HepG2 (cell line): ENCODE data around the gene EGR4. TPM values are rescaled to one million over a fixed set of nuclear protein-coding genes. Genes with fewer than 3 reads are reported as not detected.
"Not testable (repeated sequence)": the region's sequence is repeated elsewhere in the genome, so short reads cannot be mapped to it uniquely, and the experiment has no call there.

Experiments used
- HNRNPL ChIP-seq: fragments of 200-400 bp; formaldehyde crosslinking; IDR thresholded peaks from 2 replicates; pipeline ENCODE4 v1.6.1; 2017; ENCODE audit warnings: mild to moderate bottlenecking, low read depth, low read length
- HOXA3 ChIP-seq: sonication (generic); formaldehyde crosslinking; IDR thresholded peaks from 2 replicates; pipeline ENCODE4 v1.5.0; 2020; ENCODE audit warnings: missing genetic modification reagents
- NR2F2 ChIP-seq: IDR thresholded peaks from 2 replicates; pipeline ENCODE4 v1.6.1; 2012; ENCODE audit warnings: low read depth, inconsistent platforms, borderline replicate concordance
- NR2F6 ChIP-seq, 2 experiments: IDR thresholded peaks; 2 replicates each; pipeline ENCODE4 v1.6.1; 2016; ENCODE audit warnings: antibody characterized with exemption in 1 of 2, mild to moderate bottlenecking in 1 of 2
- PITX1 ChIP-seq: sonication (generic); formaldehyde crosslinking; IDR thresholded peaks from 2 replicates; pipeline ENCODE4 v1.5.1; 2020; ENCODE audit warnings: mild to moderate bottlenecking, missing genetic modification reagents
- SALL1 ChIP-seq: sonication (generic); formaldehyde crosslinking; IDR thresholded peaks from 2 replicates; pipeline ENCODE4 v1.8.0; 2022; ENCODE audit warnings: mild to moderate bottlenecking, missing genetic modification reagents
- SOX13 ChIP-seq, 3 experiments: fragments of 450-650 bp in 1 of 3; sonication (generic) in 1 of 3; formaldehyde crosslinking in 1 of 3; IDR thresholded peaks in 2 of 3; conservative IDR thresholded peaks in 1 of 3; 2 replicates each; pipeline versions ENCODE4 v1.5.0 to v1.6.1; 2016 to 2020; ENCODE audit warnings: antibody characterized with exemption in 1 of 3, mild to moderate bottlenecking in 1 of 3, missing compliant biosample characterization in 1 of 3, missing genetic modification reagents in 1 of 3, moderate library complexity in 1 of 3
- TP53 ChIP-seq: sonication (generic); formaldehyde crosslinking; conservative IDR thresholded peaks from 2 replicates; pipeline ENCODE4 v1.4.0; 2020; ENCODE audit warnings: missing genetic modification reagents
- ZBTB7B ChIP-seq: sonication (generic); formaldehyde crosslinking; IDR thresholded peaks from 2 replicates; pipeline ENCODE4 v1.4.0; 2020; ENCODE audit warnings: missing genetic modification reagents
- ZNF709 ChIP-seq: sonication (generic); formaldehyde crosslinking; IDR thresholded peaks from 2 replicates; pipeline ENCODE4 v1.5.0; 2020; ENCODE audit warnings: mild to moderate bottlenecking, missing genetic modification reagents
- ZSCAN31 ChIP-seq: sonication (generic); formaldehyde crosslinking; IDR thresholded peaks from 2 replicates; pipeline ENCODE4 v1.5.0; 2020; ENCODE audit warnings: low read depth, mild to moderate bottlenecking, missing genetic modification reagents
- polyA plus RNA-seq, 8 experiments: library from polyadenylated mRNA; depleted of rRNA in 3 of 8; stranded (reverse) in 7 of 8; unstranded in 1 of 8; fragments of >200 nt; fragmentation: Illumina TruSeq in 4 of 8; extraction: Trizol in 4 of 8; gene quantifications; 2 replicates each; pipeline versions ENCODE4 v1.2.1 to v1.2.3, GENCODE V29; 2011 to 2016; ENCODE audit warnings: low read depth in 4 of 8, missing spikeins in 1 of 8, mixed read lengths in 1 of 8; ENCODE audit not compliant: insufficient read depth in 1 of 8
- total RNA-seq, 5 experiments: library from RNA; depleted of rRNA; stranded (reverse); fragments of >200 nt; fragmentation: Illumina TruSeq; extraction: Trizol; gene quantifications; 2 replicates each; pipeline ENCODE4 v1.2.3, GENCODE V29; 2016; ENCODE audit warnings: low read depth in 1 of 5
- TF ChIP-seq, protein P1 (sequence below): sonication (generic); formaldehyde crosslinking; IDR thresholded peaks from 2 replicates; pipeline ENCODE4 v1.5.1; 2020; ENCODE audit warnings: mild to moderate bottlenecking, missing genetic modification reagents, moderate library complexity
- TF ChIP-seq, protein P2 (sequence below): sonication (generic); formaldehyde crosslinking; IDR thresholded peaks from 2 replicates; pipeline ENCODE4 v1.4.0; 2020; ENCODE audit warnings: mild to moderate bottlenecking, missing genetic modification reagents

The EGR4 gene
- total and polyA plus RNA-seq, 2 of the 13 experiments (the other 11 are each of a cell fraction or from before 2014, with no cell fraction given) = not detected

DNA sequence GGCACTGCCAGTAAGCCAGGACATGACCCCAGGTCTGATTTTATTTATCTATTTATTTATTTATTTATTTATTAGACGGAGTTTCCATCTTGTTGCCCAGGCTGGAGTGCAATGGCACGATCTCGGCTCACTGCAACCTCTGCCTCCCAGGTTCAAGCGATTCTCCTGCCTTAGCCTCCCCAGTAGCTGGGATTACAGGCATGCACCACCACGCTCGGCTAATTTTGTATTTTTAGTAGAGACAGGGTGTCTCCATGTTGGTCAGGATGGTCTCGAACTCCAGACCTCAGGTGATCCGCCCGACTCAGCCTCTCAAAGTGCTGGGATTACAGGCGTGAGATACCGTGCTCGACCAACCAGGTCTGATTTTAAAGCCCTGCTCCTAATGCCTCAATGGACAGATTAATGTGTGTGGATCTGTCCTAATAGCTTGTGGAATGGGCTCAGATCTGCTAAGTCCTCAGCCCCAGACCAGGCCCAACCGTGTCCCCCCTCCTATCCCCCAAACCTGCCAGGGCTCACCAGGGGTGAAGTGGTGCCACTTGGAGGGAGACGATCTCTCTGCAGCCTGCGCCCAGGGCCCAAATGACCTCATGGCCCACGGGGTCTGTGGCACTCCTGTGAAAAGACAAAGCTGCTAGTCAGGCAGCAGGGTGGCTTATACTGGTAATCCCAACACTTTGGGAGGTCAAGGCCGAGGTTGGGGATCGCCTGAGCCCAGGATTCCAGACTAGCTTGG lies 30.5 kb downstream of the EGR4 start (continued):
- TF ChIP-seq, protein P1, sequence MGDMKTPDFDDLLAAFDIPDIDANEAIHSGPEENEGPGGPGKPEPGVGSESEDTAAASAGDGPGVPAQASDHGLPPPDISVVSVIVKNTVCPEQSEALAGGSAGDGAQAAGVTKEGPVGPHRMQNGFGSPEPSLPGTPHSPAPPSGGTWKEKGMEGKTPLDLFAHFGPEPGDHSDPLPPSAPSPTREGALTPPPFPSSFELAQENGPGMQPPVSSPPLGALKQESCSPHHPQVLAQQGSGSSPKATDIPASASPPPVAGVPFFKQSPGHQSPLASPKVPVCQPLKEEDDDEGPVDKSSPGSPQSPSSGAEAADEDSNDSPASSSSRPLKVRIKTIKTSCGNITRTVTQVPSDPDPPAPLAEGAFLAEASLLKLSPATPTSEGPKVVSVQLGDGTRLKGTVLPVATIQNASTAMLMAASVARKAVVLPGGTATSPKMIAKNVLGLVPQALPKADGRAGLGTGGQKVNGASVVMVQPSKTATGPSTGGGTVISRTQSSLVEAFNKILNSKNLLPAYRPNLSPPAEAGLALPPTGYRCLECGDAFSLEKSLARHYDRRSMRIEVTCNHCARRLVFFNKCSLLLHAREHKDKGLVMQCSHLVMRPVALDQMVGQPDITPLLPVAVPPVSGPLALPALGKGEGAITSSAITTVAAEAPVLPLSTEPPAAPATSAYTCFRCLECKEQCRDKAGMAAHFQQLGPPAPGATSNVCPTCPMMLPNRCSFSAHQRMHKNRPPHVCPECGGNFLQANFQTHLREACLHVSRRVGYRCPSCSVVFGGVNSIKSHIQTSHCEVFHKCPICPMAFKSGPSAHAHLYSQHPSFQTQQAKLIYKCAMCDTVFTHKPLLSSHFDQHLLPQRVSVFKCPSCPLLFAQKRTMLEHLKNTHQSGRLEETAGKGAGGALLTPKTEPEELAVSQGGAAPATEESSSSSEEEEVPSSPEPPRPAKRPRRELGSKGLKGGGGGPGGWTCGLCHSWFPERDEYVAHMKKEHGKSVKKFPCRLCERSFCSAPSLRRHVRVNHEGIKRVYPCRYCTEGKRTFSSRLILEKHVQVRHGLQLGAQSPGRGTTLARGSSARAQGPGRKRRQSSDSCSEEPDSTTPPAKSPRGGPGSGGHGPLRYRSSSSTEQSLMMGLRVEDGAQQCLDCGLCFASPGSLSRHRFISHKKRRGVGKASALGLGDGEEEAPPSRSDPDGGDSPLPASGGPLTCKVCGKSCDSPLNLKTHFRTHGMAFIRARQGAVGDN = peak; percentile 41; the same call in 1 of the 2 replicates
- TF ChIP-seq HNRNPL (0 out of 2 replicates have a peak, but pooled peaks have one; percentile 38), SALL1 (peak; percentile 19; the same call in 1 of the 2 replicates), ZSCAN31 (CRISPR knock-in tag) (0 out of 2 replicates have a peak, but pooled peaks have one; percentile 51), ZNF709 (CRISPR knock-in tag) (peak; percentile 62; the same call in 1 of the 2 replicates), SOX13 (CRISPR knock-in tag; conservative IDR thresholded peaks at IDR 0.05 in 1 of 2, IDR thresholded peaks at IDR 0.05 in 1 of 2) (0 out of 4 replicates have a peak, but pooled peaks of 1 of the 2 experiments have one; percentile 29), ZBTB7B (CRISPR knock-in tag) (0 out of 2 replicates have a peak, but pooled peaks have one; percentile 38), TP53 (CRISPR knock-in tag) (0 out of 2 replicates have a peak, but pooled peaks have one; percentile 10), HOXA3 (0 out of 2 replicates have a peak, but pooled peaks have one; percentile 12), PITX1 (CRISPR knock-in tag) (peak; percentile 45; the same call in 1 of the 2 replicates), NR2F2 (peak; percentile 40; the same call in 1 of the 2 replicates), NR2F6 (IDR thresholded peaks at IDR 0.05) (peak; percentile 48; the same call in 1 of the 2 replicates), NR2F6 (CRISPR knock-in tag; IDR thresholded peaks at IDR 0.05) (peak; percentile 33; the same call in 1 of the 2 replicates)
- TF ChIP-seq, protein P2, sequence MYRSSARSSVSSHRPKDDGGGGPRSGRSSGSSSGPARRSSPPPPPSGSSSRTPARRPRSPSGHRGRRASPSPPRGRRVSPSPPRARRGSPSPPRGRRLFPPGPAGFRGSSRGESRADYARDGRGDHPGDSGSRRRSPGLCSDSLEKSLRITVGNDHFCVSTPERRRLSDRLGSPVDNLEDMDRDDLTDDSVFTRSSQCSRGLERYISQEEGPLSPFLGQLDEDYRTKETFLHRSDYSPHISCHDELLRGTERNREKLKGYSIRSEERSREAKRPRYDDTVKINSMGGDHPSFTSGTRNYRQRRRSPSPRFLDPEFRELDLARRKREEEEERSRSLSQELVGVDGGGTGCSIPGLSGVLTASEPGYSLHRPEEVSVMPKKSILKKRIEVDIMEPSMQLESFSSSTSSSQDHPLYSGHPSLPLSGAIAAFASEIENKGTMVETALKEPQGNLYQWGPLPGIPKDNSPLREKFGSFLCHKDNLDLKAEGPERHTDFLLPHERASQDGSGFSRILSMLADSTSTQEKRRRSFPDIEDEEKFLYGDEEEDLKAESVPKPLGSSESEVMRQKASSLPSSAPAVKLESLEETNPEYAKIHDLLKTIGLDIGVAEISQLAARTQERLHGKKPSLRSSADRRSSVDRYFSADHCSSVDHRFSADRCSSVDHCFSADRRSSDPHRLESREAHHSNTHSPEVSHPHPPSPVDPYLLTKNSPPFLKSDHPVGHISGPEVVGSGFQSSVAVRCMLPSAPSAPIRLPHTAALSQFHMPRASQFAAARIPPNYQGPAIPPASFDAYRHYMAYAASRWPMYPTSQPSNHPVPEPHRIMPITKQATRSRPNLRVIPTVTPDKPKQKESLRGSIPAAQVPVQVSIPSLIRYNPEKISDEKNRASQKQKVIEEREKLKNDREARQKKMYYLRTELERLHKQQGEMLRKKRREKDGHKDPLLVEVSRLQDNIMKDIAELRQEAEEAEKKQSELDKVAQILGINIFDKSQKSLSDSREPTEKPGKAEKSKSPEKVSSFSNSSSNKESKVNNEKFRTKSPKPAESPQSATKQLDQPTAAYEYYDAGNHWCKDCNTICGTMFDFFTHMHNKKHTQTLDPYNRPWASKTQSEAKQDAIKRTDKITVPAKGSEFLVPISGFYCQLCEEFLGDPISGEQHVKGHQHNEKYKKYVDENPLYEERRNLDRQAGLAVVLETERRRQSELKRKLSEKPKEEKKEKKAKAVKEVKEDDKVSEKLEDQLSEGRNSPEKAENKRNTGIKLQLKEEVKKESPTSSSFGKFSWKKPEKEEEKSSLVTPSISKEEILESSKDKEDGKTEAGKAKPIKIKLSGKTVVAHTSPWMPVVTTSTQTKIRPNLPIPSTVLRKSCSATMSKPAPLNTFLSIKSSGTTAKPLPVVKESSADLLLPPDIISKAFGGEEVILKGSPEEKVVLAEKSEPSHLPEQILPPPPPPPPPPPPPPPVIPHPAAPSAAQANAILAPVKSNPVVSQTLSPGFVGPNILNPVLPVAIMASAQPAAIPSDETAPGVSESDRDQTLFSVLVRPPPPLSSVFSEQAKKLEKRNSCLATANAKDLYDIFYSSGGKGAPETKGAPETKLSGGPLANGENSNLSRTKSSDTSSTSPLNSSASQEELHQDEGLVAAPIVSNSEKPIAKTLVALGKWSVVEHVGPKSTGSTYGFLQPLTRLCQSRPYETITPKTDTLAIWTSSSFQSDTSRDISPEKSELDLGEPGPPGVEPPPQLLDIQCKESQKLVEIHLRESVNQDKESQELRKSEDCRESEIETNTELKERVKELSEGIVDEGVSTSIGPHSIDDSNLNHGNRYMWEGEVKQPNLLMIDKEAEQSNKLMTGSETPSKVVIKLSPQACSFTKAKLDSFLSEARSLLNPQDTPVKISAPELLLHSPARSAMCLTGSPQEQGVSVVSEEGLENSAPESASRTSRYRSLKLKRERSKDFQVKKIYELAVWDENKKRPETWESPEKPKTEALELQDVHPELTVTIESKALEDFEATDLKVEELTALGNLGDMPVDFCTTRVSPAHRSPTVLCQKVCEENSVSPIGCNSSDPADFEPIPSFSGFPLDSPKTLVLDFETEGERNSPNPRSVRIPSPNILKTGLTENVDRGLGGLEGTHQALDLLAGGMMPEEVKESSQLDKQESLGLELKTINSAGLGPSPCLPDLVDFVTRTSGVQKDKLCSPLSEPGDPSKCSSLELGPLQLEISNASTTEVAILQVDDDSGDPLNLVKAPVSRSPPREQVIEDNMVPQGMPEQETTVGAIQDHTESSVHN (CRISPR knock-in tag) = 0 out of 2 replicates have a peak, but pooled peaks have one; percentile 54
- not testable (repeated sequence) for TF ChIP-seq SOX13 (IDR thresholded peaks at IDR 0.05)
